H1 (cell line): Measurements from ENCODE around the gene RPL38. TPM values are rescaled to one million over a fixed set of nuclear protein-coding genes. Genes with fewer than 3 reads are reported as not detected.

ENCODE experiments used
- CTCF ChIA-PET: fragments of 300-600 bp; sonication (Branson Sonifier 250); formaldehyde crosslinking; loops from one replicate; lab custom pipeline; 2021; ENCODE audit not compliant: partially characterized antibody; lab: Charles Lee
- POLR2A ChIA-PET: fragments of 300-600 bp; sonication (Branson Sonifier 250); formaldehyde crosslinking; loops from one replicate; lab custom pipeline; 2021; ENCODE audit warnings: inconsistent platforms; ENCODE audit not compliant: partially characterized antibody; lab: Charles Lee
- DNase-seq, 2 experiments: peaks; one replicate each; pipeline versions ENCODE4 v3.0.0 to v3.0.0-alpha.2; 2010 to 2022; ENCODE audit warnings: low spot score in 2 of 2, low read depth in 1 of 2, mixed read lengths in 1 of 2
- FAIRE-seq: peaks from 2 replicates; lab custom pipeline; 2011; peaks lifted over from hg19 to GRCh38; lab: Jason Lieb, UNC
- H2AFZ ChIP-seq: 2 replicates; pipeline ENCODE4 v1.8.1; 2012; ENCODE audit warnings: low read length, inconsistent platforms
- H2AK5ac ChIP-seq: 2 replicates; pipeline ENCODE4 v1.6.1; 2013; ENCODE audit warnings: low read depth, low read length
- H2BK120ac ChIP-seq: replicated peaks from 2 replicates; pipeline ENCODE3; 2013; ENCODE audit warnings: low read depth, low read length, inconsistent platforms
- H2BK12ac ChIP-seq: 2 replicates; pipeline ENCODE4 v1.6.1; 2013; ENCODE audit warnings: low read depth, low read length
- H2BK15ac ChIP-seq: 2 replicates; pipeline ENCODE4 v1.6.1; 2013; ENCODE audit warnings: low read length
- H2BK20ac ChIP-seq: 2 replicates; pipeline ENCODE4 v1.6.1; 2013; ENCODE audit warnings: low read length
- H2BK5ac ChIP-seq: 2 replicates; pipeline ENCODE4 v1.6.1; 2013; ENCODE audit warnings: low read depth, low read length
- H3K14ac ChIP-seq: 2 replicates; pipeline ENCODE4 v1.6.1; 2013; ENCODE audit warnings: inconsistent platforms; ENCODE audit not compliant: insufficient read length
- H3K18ac ChIP-seq: 2 replicates; pipeline ENCODE4 v1.6.1; 2013; ENCODE audit warnings: low read length; ENCODE audit errors: extremely low read depth
- H3K23ac ChIP-seq: 2 replicates; pipeline ENCODE4 v1.6.1; 2013; ENCODE audit warnings: inconsistent platforms; ENCODE audit not compliant: insufficient read length
- H3K23me2 ChIP-seq: 2 replicates; pipeline ENCODE4 v1.6.1; 2013; ENCODE audit warnings: low read depth, low read length
- H3K27ac ChIP-seq: 2 replicates; pipeline ENCODE4 v1.6.1; 2011; ENCODE audit warnings: low read depth, low read length, inconsistent platforms
- H3K27me3 ChIP-seq, 4 experiments: replicated peaks in 1 of 4; 1 replicate in 1 of 4; 2 replicates in 3 of 4; pipeline versions ENCODE4 v1.6.1 to v1.8.1; 2011 to 2013; ENCODE audit warnings: low read length in 3 of 4, mild to moderate bottlenecking in 3 of 4, inconsistent platforms in 2 of 4, mixed read lengths in 2 of 4, moderate library complexity in 1 of 4; ENCODE audit not compliant: control insufficient read depth in 3 of 4, insufficient read depth in 3 of 4; ENCODE audit errors: extremely low read depth in 1 of 4
- H3K36me3 ChIP-seq, 4 experiments: 2 replicates each; pipeline versions ENCODE4 v1.6.1 to v1.8.1; 2011 to 2013; ENCODE audit warnings: mild to moderate bottlenecking in 4 of 4, low read length in 3 of 4, moderate library complexity in 2 of 4, control low read depth in 1 of 4, inconsistent platforms in 1 of 4; ENCODE audit not compliant: insufficient read depth in 4 of 4, control insufficient read depth in 2 of 4
- H3K4ac ChIP-seq: replicated peaks from 2 replicates; pipeline ENCODE3; 2013; ENCODE audit warnings: low read length, low read depth, mixed read lengths, inconsistent platforms; ENCODE audit not compliant: insufficient read length
- H3K4me1 ChIP-seq, 4 experiments: replicated peaks in 1 of 4; 1 replicate in 1 of 4; 2 replicates in 3 of 4; pipeline versions ENCODE4 v1.6.1 to v1.8.1; 2011 to 2013; ENCODE audit warnings: low read length in 3 of 4, inconsistent platforms in 2 of 4, mixed read lengths in 1 of 4; ENCODE audit not compliant: insufficient read depth in 4 of 4, control insufficient read depth in 3 of 4
- H3K4me2 ChIP-seq, 2 experiments: 2 replicates each; pipeline versions ENCODE4 v1.6.1 to v1.8.1; 2011 to 2013; ENCODE audit warnings: low read depth in 2 of 2, low read length in 2 of 2, control low read depth in 1 of 2, inconsistent platforms in 1 of 2, mild to moderate bottlenecking in 1 of 2; ENCODE audit not compliant: insufficient read depth in 1 of 2
- H3K4me3 ChIP-seq, 4 experiments: fragments of 200-600, 300-600 bp in 1 of 4; sonication (generic), shearing (Covaris generic), sonication (Bioruptor Twin) in 1 of 4; 2 replicates each; pipeline versions ENCODE4 v1.5.1 to v1.8.1; 2011 to 2016; ENCODE audit warnings: low read length in 4 of 4, low read depth in 3 of 4, control low read depth in 2 of 4, inconsistent platforms in 2 of 4, mild to moderate bottlenecking in 2 of 4, mixed read lengths in 1 of 4, moderate library complexity in 1 of 4; ENCODE audit not compliant: insufficient read depth in 2 of 4; ENCODE audit errors: extremely low read depth in 1 of 4
- H3K56ac ChIP-seq: replicated peaks from 2 replicates; pipeline ENCODE3; 2013; ENCODE audit warnings: low read depth, mild to moderate bottlenecking, mixed read lengths, low read length, inconsistent platforms; ENCODE audit not compliant: insufficient read length
- H3K79me1 ChIP-seq: 2 replicates; pipeline ENCODE4 v1.6.1; 2013; ENCODE audit warnings: low read depth, low read length, control low read depth
- H3K79me2 ChIP-seq, 2 experiments: 2 replicates each; pipeline versions ENCODE4 v1.6.1 to v1.8.1; 2012 to 2013; ENCODE audit warnings: low read length in 2 of 2, mild to moderate bottlenecking in 2 of 2, inconsistent platforms in 1 of 2; ENCODE audit not compliant: insufficient read depth in 2 of 2, control insufficient read depth in 1 of 2
- H3K9ac ChIP-seq, 4 experiments: replicated peaks in 1 of 4; 1 replicate in 1 of 4; 2 replicates in 3 of 4; pipeline versions ENCODE4 v1.6.1 to v1.8.1; 2011 to 2013; ENCODE audit warnings: low read depth in 3 of 4, low read length in 3 of 4, control low read depth in 2 of 4, mild to moderate bottlenecking in 2 of 4, moderate library complexity in 2 of 4, inconsistent platforms in 1 of 4; ENCODE audit errors: extremely low read depth in 1 of 4
- H3K9me3 ChIP-seq, 2 experiments: 2 replicates each; pipeline versions ENCODE4 v1.6.1 to v1.8.1; 2012 to 2013; ENCODE audit warnings: mild to moderate bottlenecking in 2 of 2, moderate library complexity in 2 of 2, control low read depth in 1 of 2, inconsistent platforms in 1 of 2, low read depth in 1 of 2, low read length in 1 of 2, mixed read lengths in 1 of 2; ENCODE audit not compliant: insufficient read depth in 2 of 2
- H4K20me1 ChIP-seq, 2 experiments: replicated peaks in 1 of 2; 2 replicates each; pipeline versions ENCODE3 to v1.8.1; 2011 to 2013; ENCODE audit warnings: inconsistent platforms in 2 of 2, low read length in 2 of 2, mild to moderate bottlenecking in 1 of 2; ENCODE audit not compliant: insufficient read depth in 2 of 2, control insufficient read depth in 1 of 2
- H4K5ac ChIP-seq: 2 replicates; pipeline ENCODE4 v1.6.1; 2013; ENCODE audit warnings: low read length, low read depth, mixed read lengths, inconsistent platforms; ENCODE audit not compliant: insufficient read length
- H4K8ac ChIP-seq: 2 replicates; pipeline ENCODE4 v1.8.0; 2013; ENCODE audit warnings: mild to moderate bottlenecking, moderate library complexity, low read length, inconsistent platforms; ENCODE audit not compliant: insufficient read depth; ENCODE audit errors: extremely low read depth
- H4K91ac ChIP-seq: replicated peaks from 2 replicates; pipeline ENCODE3; 2013; ENCODE audit warnings: low read length, mixed read lengths, inconsistent platforms; ENCODE audit not compliant: insufficient read length
- BACH1 ChIP-seq: IDR thresholded peaks from 2 replicates; pipeline ENCODE4 v1.6.1; 2012; ENCODE audit warnings: low read length, improper control_type of control experiment
- CTCF ChIP-seq, 3 experiments: IDR thresholded peaks; 1 replicate in 2 of 3; 2 replicates in 1 of 3; pipeline versions ENCODE4 v1.5.1 to v1.6.1; 2011; ENCODE audit warnings: low read length in 3 of 3, mild to moderate bottlenecking in 3 of 3, inconsistent platforms in 2 of 3, low read depth in 1 of 3, moderate library complexity in 1 of 3; ENCODE audit not compliant: insufficient read depth in 1 of 3; ENCODE audit errors: control extremely low read depth in 1 of 3
- GABPA ChIP-seq: IDR thresholded peaks from 2 replicates; pipeline ENCODE4 v1.6.1; 2011; ENCODE audit warnings: mild to moderate bottlenecking, low read length, moderate library complexity, borderline replicate concordance; ENCODE audit not compliant: insufficient read depth
- GTF2F1 ChIP-seq: IDR thresholded peaks from 2 replicates; pipeline ENCODE4 v1.6.1; 2012; ENCODE audit warnings: low read depth, low read length, improper control_type of control experiment, borderline replicate concordance
- JUN ChIP-seq: IDR thresholded peaks from 2 replicates; pipeline ENCODE4 v1.6.1; 2011; ENCODE audit warnings: low read depth, mild to moderate bottlenecking, improper control_type of control experiment, low read length
- KDM1A ChIP-seq: fragments of 200-600, 300-600 bp; sonication (generic); IDR thresholded peaks from 2 replicates; pipeline ENCODE4 v1.7.1; 2016; ENCODE audit warnings: mild to moderate bottlenecking, low read length, borderline replicate concordance
- NRF1 ChIP-seq: IDR thresholded peaks from 2 replicates; pipeline ENCODE4 v1.6.1; 2011; ENCODE audit warnings: mild to moderate bottlenecking, low read depth, low read length, improper control_type of control experiment
- POU5F1 ChIP-seq: IDR thresholded peaks from 2 replicates; pipeline ENCODE4 v1.6.1; 2011; ENCODE audit warnings: low read depth, mild to moderate bottlenecking, low read length, moderate library complexity
- TCF12 ChIP-seq: IDR thresholded peaks from 2 replicates; pipeline ENCODE4 v1.6.1; 2011; ENCODE audit warnings: low read depth, mild to moderate bottlenecking, low read length
- WGBS, 2 experiments: shearing (Covaris generic) in 1 of 2; methylation state at CpG; one replicate each; pipeline versions ENCODE4 v1.1.6 to v1.1.7; 2013 to 2015; ENCODE audit warnings: low lambda C conversion rate in 2 of 2, mixed read lengths in 2 of 2, inconsistent platforms in 1 of 2, low coverage in 1 of 2, missing lambda C conversion rate in 1 of 2; ENCODE audit not compliant: insufficient replicate concordance in 2 of 2, insufficient coverage in 1 of 2, insufficient read length in 1 of 2; ENCODE audit errors: extremely low coverage in 1 of 2, missing lambda C conversion rate in 1 of 2; 5-methylcytosine and 5-hydroxymethylcytosine counted together
- polyA plus RNA-seq, 7 experiments: library from polyadenylated mRNA; depleted of rRNA in 3 of 7; stranded (reverse) in 5 of 7; unstranded in 2 of 7; fragments of >200 nt in 5 of 7; fragments of 200-250 nt in 2 of 7; gene quantifications; 1 replicate in 5 of 7; 2 replicates in 1 of 7; 4 replicates in 1 of 7; pipeline versions ENCODE4 v1.2.1 to v1.2.3, GENCODE V29; 2011 to 2013; ENCODE audit warnings: missing spikeins in 2 of 7, mixed read lengths in 2 of 7
- total RNA-seq: library from RNA; stranded (reverse); fragmentation: NEBNext Ultra II Directional; extraction: Animal tissue kit (Norgen Biotek cat#: 25700); gene quantifications from 2 replicates; pipeline ENCODE4 v1.2.1, GENCODE V29; 2021

The RPL38 gene
- total and polyA plus RNA-seq, 2 of the 8 experiments (the other 6 are each of a cell fraction or from before 2014, with no cell fraction given): 412 to 1,195 TPM

- H4K91ac ChIP-seq: no peak overlapping the region
- no peaks in the 10 kb centered on the region for H3K9me3 ChIP-seq
- H2BK5ac ChIP-seq: no peak overlapping the region
- H3K27ac ChIP-seq: no peak overlapping the region
- H3K56ac ChIP-seq: no peak overlapping the region
- peaks cover 0 to 1% of the 10 kb centered on the region in 2 experiments for H4K20me1 ChIP-seq
- no peaks in the 10 kb centered on the region for H3K36me3 ChIP-seq
- H3K79me1 ChIP-seq: no peaks in the 10 kb centered on the region
- no peak overlapping the region for H2BK15ac ChIP-seq
- H4K5ac ChIP-seq: no peak overlapping the region
- no peak overlapping the region for H3K4me3 ChIP-seq
- H3K9ac ChIP-seq: no peak overlapping the region
- CTCF ChIA-PET: interaction anchor here (0.7 to 2.1 kb wide), 8 partner anchors 8 to 171 kb away, joined by 3 to 6 read pairs (median 4); partner anchors contain the start of gene TTYH2
- 85% methylated on average over 16 of the region's 16 CpGs; no CpG with 5 or more reads in 1 of the 2 experiments for WGBS, 2 experiments
- no peak overlapping the region for H3K18ac ChIP-seq
- no peak overlapping the region for H3K14ac ChIP-seq
- H3K23ac ChIP-seq: no peak overlapping the region
- H3K4me2 ChIP-seq: no peak overlapping the region
- no peak overlapping the region for H2BK20ac ChIP-seq
- H3K4ac ChIP-seq: no peak overlapping the region
- no peak overlapping the region for H2AK5ac ChIP-seq
- POLR2A ChIA-PET: interaction anchor here (0.8 to 4.0 kb wide), 5 partner anchors 8 to 372 kb away, joined by 3 to 19 read pairs (median 5); partner anchors contain the start of genes RPL38 and TTYH2
- H3K27me3 ChIP-seq: no peaks in the 10 kb centered on the region
- H3K23me2 ChIP-seq: no peaks in the 10 kb centered on the region
- no peak for FAIRE-seq
- no peak overlapping the region for H2BK120ac ChIP-seq
- no peak for DNase-seq
- H4K8ac ChIP-seq: peak overlapping the region; percentile 46; the same call in 1 of the 2 replicates
- no peak overlapping the region for H2AFZ ChIP-seq
- no peaks in the 10 kb centered on the region; a peak in 1 of 7 replicates for H3K4me1 ChIP-seq
- no peak overlapping the region for H2BK12ac ChIP-seq
- H3K79me2 ChIP-seq: no peaks in the 10 kb centered on the region
- TF ChIP-seq KDM1A (no peak), GTF2F1 (no peak), NRF1 (no peak), TCF12 (no peak), POU5F1 (no peak), BACH1 (no peak), CTCF (IDR thresholded peaks at IDR 0.05; ENCODE audit: control extremely low read depth in 1 of 3, insufficient read depth in 1 of 3, low read depth in 1 of 3, low read length in 3 of 3) (no peak), JUN (no peak), GABPA (no peak)
Observed at GRCh38 chr17:74220946-74221818, 17.7 kb downstream of the RPL38 start.
